Epidermal melanocyte (primary cell): ENCODE data around the gene CACNA1H.

ENCODE experiments used
- DNase-seq: peaks from one replicate; pipeline ENCODE4 v3.0.0; 2011; ENCODE audit warnings: low spot score; ENCODE audit not compliant: insufficient read length

Gene CACNA1H

DNA sequence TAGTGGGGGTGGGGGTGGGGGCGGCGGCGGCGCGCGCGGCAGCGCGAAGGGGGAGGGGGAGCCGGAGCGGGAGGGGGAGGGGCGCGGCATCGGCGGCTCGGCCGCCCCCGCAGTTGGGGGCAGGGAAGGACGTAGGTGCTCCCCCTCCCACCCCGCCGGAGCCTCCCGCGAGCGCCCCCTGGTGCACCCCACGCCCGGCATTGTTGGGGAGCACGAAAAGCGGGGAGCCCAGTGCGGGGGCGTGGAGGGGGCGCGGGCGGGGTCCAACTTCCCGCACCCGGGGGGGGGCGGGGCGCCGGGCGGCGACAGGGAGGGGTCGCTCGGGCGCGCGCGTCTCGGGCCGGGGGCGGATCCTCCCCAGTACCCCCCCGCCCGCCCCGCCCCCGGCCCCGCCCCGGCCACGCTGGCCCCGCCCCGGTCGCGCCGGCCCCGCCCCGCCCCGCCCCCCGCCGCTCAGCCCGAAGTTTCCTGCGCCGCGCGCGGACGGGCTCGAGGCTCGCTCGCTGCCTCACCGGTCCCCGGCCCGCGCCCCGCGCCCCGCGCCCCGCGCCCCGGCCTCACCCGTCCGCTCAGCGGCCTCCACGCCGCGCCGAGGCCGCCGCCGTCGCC is at the start of gene CACNA1H:
CACNA1H (plus strand) TSS at position 456 of the 609 bp plus-strand sequence. CDS start 632 bp downstream, outside the sequence.
- no peak for DNase-seq

GRCh38 chr16:1103636-1103980 is 49.3 kb upstream of the CACNA1H start:
- no peak for DNase-seq

DNA sequence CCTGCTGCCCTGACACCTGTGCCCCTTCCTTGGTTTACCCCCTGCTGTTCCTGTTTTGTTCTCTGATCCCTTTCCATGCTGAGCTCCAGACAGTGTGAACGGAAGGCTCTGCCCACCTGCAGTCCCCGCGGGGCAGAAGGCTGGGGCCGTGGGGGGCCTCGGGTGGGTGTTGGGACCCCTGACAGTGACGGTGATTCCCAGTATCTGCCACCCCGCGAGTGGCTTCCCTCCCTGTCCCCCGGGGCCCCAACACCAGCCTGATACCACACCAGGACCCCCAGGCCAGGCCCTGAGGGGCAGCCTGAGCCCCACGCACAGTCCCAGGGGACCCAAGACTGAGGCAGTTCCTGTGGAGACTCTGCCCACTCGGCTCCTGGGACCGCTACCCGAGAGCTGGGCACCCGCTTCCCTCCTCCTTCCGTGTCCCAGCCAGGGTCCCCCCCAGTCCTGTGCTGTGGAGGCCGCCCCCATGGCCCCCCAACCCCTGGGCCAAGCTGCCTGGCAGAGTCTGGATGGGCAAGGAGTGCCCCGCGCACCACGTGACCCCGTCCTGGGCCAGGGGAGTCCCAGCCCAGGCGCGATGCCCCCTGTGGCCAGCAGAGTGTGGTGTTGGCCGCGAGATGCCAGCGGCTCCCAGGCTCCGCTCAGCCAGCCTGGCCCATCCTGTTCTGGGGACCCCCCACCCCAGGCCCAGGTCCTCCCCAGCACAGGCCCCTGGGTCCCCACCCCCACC is 46.9 kb upstream of the CACNA1H start:
- peak; percentile 88 for DNase-seq

- no peak for DNase-seq
Observed at GRCh38 chr16:1106659-1107058, 46.2 kb upstream of the CACNA1H start.

GRCh38 chr16:1107141-1107540 is 45.8 kb upstream of the CACNA1H start:
- DNase-seq, result no peak

GRCh38 chr16:1107731-1108130 is 45.2 kb upstream of the CACNA1H start:
- no peak for DNase-seq

DNA sequence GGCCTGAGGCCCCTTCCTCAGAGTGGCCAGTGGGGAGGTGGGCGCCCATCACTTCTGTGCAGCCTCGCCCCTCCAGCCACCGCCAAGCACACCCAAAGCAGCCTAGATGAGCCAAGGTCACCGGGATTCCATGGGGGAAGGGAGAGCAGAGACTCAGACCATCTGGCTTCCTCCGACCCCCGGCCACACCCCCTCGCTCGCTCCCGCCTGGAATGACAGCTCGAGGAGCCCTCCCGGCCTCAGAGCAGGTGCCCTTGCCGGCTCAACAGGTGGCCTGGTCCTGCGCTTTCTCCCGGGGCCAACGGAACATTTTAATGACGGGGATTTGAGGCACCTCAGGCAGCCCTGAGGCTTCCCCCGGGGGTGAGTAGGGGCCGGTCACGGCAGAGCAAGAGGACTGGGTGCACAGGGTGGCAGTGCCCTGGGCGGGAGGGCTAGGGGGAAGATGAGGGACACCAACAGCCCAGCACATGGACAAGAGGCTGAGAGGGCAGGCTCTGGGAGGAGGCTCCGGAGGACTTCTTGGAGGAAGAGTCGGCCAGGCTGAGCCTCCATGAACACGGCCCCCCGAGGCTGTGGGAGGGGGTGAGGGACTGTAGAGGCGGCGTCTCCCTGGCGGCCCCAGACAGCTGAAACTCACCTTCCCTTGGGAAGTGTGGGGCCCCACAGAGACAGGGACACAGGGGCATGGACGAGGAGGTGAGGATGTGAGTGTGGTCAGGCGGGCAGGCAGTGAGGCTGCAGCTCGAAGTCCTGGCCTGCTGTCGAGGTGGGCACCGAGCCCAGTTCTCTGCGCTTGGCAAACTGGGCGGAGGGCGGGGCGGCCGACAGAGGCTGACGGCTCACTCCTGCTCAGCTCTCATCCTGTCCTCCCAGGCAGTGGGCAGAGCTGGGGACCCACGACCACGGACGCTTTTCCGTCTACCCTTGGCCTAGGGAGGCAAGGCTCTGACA is 44.3 kb upstream of the CACNA1H start:
- DNase-seq, result no peak

DNA sequence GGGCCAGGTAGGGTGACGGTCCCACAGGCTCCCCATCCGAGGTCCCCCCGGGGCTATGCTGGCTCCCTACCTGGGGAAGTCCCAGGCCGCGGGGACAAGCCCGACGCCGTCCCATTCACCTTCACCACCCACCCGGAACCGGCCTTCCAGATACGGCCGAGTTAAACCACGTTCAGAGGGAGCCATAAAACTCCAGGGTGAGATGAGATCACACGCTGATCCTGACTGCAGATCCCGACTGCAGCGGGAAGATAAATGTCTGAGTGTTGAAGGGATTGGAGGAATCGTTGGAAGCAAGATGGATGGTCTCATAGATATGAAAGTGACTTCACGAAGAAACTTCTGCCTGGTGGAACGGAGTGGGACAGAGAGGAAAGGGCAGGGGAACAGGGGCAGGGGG is 43.3 kb upstream of the CACNA1H start:
- no peak for DNase-seq

DNA sequence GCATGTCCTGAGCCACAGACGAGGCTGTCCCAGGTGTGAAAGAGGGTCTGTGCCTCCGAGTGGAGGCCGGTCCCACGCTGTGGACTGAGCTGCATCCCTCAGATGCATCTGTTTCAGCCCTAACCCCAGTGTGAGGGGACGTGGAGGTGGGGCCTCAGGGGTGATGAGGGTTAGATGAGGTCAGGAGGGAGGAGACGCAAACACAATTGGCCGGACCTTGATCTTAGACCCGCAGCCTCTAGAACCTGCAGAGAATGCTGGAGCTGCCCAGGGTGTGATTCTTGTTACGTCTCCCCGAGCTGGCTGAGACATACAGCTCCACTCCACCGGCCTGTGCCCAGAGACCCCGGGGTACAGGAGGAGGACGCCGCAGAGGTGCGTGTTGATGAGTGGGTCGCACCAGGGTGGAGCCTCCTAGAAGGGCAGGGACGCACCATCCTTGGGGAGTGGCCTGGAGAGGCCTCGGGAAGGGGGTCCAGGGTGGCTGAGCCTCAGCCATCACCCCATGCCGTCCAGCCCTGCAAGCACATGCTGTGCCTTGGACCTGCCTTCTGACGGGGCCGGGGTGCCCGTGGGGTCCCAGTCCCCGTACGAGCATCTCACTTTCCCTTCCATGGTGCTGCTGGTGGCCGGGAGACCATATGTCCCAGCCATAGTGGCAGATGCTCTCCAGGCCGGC is 40.3 kb upstream of the CACNA1H start:
- no peak for DNase-seq

GRCh38 chr16:1113489-1113888 is 39.4 kb upstream of the CACNA1H start:
- DNase-seq, result no peak

- DNase-seq, result no peak
Observed at GRCh38 chr16:1113889-1114526, 38.9 kb upstream of the CACNA1H start.

GRCh38 chr16:1116693-1117077 is 36.2 kb upstream of the CACNA1H start:
- DNase-seq, result no peak

DNA sequence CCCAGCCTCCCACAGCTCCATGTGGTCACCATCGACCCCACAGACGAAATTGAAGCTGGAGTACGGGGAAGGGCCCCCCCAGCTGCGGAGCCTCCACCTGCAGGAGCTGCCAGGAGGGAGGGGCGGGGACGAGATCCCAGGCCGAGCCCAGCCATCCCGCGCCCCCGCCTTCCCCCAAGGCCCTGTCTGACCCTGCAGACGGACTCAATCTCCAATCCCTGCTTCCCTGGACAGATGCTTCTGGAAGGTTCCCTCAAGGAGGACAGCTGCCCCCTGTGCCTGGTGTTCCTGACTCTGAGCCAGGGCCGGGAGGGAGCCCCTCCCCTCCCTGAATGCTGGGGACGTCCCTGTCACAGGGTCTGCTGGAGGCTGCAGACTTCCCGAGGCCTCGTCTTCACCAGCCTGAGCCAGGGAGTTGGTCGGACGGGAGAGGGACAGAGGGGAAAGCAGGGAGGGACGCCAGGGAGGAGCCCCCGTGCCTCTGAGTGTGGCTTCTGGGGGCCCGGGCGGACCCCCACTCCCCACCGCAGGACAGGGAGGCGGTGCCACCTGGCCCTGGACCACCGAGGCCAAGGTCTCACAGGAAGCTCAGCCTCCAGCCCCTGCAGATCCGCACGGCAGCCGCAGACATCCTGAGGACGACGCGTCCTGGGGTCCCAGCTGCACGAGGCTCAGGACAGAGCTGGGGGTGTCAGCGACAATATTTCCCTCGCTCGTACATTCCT is 35.6 kb upstream of the CACNA1H start:
- DNase-seq, result no peak

- no peak for DNase-seq
Observed at GRCh38 chr16:1117926-1118325, 35.0 kb upstream of the CACNA1H start.

GRCh38 chr16:1119129-1119528 is 33.8 kb upstream of the CACNA1H start:
- no peak for DNase-seq

DNA sequence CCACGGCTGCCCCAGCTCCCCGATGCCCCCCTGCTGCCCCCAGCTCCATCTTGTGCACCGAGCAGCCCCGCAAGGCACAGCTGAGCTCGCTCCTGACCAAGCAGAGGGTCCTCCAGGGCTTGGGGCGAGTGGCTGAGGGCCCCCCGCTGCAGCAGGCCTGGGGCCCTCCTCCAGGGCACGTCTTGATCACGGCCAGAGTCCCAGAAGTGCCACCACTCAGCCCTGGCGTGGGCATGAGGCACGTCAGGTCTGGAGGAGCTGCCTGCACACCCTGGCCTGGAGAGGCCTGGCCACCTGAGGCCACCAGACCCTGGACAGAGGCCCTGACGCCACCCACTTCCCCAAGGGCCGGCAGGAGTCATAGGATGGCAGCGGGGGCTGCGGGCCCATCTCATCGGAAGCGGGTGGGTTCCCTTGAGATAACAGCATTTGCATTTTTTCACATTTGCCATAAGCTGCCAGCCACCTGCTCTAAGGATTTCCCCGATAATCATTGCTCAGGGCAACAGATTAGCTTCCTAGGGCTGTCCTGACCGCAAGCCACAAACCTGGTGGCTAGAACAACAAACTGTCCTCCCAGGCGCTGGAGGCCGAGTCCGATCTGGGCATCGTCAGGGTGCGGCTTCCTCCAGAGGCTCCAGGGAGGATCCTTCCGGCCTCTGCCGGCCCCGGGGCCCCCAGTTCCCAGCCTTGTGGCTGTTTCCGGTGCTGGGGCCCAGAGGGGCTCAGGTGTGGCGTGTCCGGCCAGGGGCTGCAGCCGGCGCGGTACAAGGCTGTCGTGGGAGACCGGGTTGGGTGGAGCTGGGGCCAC is 32.9 kb upstream of the CACNA1H start:
- no peak for DNase-seq

DNA sequence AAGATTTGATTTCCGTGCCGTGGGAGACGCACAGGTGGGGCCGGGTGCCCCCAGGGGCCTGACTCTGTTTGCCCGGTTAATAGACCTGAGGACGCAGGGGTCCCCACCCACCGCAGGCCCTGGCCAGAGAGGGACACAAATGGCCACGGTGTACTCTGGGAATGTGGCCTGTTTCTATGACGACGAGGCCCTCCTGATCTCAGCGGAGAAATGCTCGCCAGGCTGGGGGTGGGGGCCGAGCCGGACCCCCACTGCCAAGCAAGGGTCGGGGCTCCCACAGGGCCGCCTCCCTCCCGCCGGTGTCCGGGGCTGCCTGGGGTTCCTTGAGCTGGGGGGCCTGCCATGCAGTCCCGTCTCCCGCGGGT is 32.3 kb upstream of the CACNA1H start:
- no peak for DNase-seq

GRCh38 chr16:1121009-1121408 is 31.9 kb upstream of the CACNA1H start:
- DNase-seq, result no peak

DNA sequence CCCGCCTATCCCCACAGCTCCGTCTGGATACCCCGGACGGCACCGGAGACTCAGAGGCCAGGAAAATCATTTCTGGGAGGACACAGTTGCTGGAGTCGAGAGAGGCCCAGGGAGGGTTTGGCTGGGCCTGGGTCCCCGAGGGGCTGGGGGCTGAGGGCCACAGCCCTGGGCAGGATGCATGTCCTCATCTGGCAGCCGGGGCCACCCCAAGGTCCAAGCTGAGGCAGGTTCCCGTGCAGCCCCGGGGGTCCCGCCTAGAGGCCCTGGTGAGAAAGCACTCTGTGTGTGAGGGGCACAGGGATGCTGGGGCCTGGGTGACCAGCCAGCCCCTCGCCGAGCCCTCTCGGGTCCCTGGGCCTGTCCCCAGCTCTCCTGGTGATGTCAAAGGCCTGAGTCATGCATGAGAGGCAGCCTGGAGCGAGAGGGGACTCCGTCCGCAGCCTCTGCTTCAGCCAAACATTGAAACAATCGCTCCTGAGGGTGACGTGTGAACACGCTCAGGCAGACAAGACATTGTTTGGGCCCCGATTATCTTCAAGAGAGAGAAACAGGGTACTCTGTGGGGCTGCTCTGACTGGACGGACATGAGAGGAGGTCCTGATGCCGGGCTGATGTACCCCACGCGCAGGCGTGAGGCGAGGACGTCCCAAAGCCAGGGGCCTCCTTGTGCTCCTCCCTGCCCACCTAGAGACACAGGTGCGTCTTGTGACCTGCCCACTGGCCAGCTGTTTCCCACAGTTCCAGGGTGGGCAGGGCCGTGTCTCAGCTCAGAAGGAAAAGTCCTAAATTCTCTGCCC is 31.1 kb upstream of the CACNA1H start:
- DNase-seq, result no peak
